Fibroblast of villous mesenchyme (primary cell): ENCODE measurements around the gene CERT1. TPM values are rescaled to one million over a fixed set of nuclear protein-coding genes. Genes with fewer than 3 reads are reported as not detected.
"Not testable (repeated sequence)": the region's sequence is repeated elsewhere in the genome, so short reads cannot be mapped to it uniquely, and the experiment has no call there.

ENCODE experiments used
- DNase-seq: peaks from one replicate; pipeline ENCODE4 v3.0.0-alpha.2; 2010; ENCODE audit warnings: low read depth
- H3K4me3 ChIP-seq: 2 replicates; pipeline ENCODE4 v1.5.1; 2011; ENCODE audit warnings: low read depth, mild to moderate bottlenecking, low read length
- CTCF ChIP-seq: IDR thresholded peaks from 2 replicates; pipeline ENCODE4 v1.5.1; 2012; ENCODE audit warnings: low read depth, mild to moderate bottlenecking, low read length; ENCODE audit not compliant: insufficient read depth
- total RNA-seq: library from RNA; depleted of rRNA; stranded (reverse); fragments of >200 nt; gene quantifications from 2 replicates; pipeline ENCODE4 v1.2.3, GENCODE V29; 2012

CERT1 gene
- total RNA-seq, 1 donor, result 27.2 TPM

- no peak overlapping the region for H3K4me3 ChIP-seq
- TF ChIP-seq CTCF, result no peak
- no peak for DNase-seq
Measured at GRCh38 chr5:75498208-75498777, 13.1 kb downstream of the CERT1 start.

DNA sequence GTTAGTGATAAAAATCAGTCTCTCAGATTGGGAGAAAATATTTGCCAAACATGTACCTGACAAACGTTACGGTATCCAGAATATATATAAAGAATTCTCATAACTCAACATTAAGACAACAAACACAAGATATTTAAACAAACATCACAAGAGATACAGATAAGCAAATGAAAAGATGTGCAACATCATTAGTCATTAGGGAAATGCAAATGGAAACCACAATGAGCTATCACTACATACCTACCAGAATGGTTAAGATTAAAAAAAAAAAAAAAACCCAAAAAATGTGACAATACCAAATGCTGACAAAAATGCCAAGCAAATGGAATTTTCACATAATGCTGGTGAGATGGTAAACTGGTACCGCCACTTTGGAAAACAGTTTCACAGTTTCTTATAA is 15.4 kb downstream of the CERT1 start:
- no peak for DNase-seq
- TF ChIP-seq CTCF, result no peak
- H3K4me3 ChIP-seq, result no peak overlapping the region

GRCh38 chr5:75491621-75492020 is 19.8 kb downstream of the CERT1 start:
- H3K4me3 ChIP-seq, result no peak overlapping the region
- no peak for DNase-seq
- TF ChIP-seq CTCF, result no peak

DNA sequence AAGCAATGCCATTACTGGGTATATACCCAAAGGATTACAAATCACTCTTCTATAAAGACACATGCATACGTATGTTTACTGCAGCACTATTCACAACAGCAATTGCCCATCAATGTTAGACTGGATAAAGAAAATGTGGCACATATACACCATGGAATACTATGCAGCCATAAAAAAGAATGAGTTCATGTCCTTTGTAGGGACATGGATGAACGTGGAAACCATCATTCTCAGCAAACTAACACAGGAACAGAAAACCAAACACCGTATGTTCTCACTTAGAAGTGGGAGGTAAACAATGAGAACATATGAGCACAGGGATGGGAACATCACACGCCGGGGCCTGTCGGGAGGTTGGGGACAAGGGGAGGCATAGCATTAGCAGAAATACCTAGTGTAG is 21.6 kb downstream of the CERT1 start:
- not testable (repeated sequence) for DNase-seq, H3K4me3 ChIP-seq

GRCh38 chr5:75484605-75485004 is 26.8 kb downstream of the CERT1 start:
- no peak for DNase-seq
- H3K4me3 ChIP-seq, result no peak overlapping the region
- no peak for TF ChIP-seq CTCF

GRCh38 chr5:75482482-75482881 is 28.9 kb downstream of the CERT1 start:
- no peak overlapping the region for H3K4me3 ChIP-seq
- TF ChIP-seq CTCF, result no peak
- no peak for DNase-seq

- H3K4me3 ChIP-seq, result no peak overlapping the region
- no peak for TF ChIP-seq CTCF
- no peak for DNase-seq
Measured at GRCh38 chr5:75481024-75481423, 30.4 kb downstream of the CERT1 start.
